ENCODE results near the gene CNTN4.

- TF ChIP-seq EZH2phosphoT487 (IDR thresholded peaks at IDR 0.05; ENCODE audit: low read depth) (no peak), CTCF (IDR thresholded peaks at IDR 0.05; ENCODE audit: low read depth, low read length) (no peak)
These were observed 379.0 kb downstream of the CNTN4 start for GRCh38 chr3:2477620-2478019.

Data from OCI-LY3 (cell line).